Liver (tissue), 9 donors: ENCODE data around the gene ZC3H15. TPM values are rescaled to one million over a fixed set of nuclear protein-coding genes. Genes with fewer than 3 reads are reported as not detected.

Experiments used
- DNase-seq: peaks from one replicate; pipeline ENCODE4 v3.0.0-alpha.2; 2017; ENCODE audit warnings: low spot score
- H3K27ac ChIP-seq, 2 donors: one replicate each; pipeline ENCODE4 v1.7.0; 2013; ENCODE audit warnings: inconsistent platforms in 2 of 2, low read length in 2 of 2, control low read depth in 1 of 2, low read depth in 1 of 2, mild to moderate bottlenecking in 1 of 2
- H3K27me3 ChIP-seq, 4 donors: one replicate each; pipeline versions ENCODE4 v1.6.1 to v1.7.0; 2013; ENCODE audit warnings: low read length in 3 of 4, inconsistent platforms in 1 of 4, mild to moderate bottlenecking in 1 of 4, moderate library complexity in 1 of 4; ENCODE audit not compliant: control insufficient read depth in 4 of 4, insufficient read depth in 4 of 4
- H3K36me3 ChIP-seq, 4 donors: one replicate each; pipeline versions ENCODE4 v1.6.1 to v1.7.0; 2013; ENCODE audit warnings: low read length in 3 of 4, mild to moderate bottlenecking in 3 of 4, low read depth in 1 of 4, moderate library complexity in 1 of 4; ENCODE audit not compliant: control insufficient read depth in 4 of 4, insufficient read depth in 3 of 4
- H3K4me1 ChIP-seq, 4 donors: one replicate each; pipeline versions ENCODE4 v1.6.1 to v1.7.0; 2013; ENCODE audit warnings: low read length in 3 of 4, mild to moderate bottlenecking in 3 of 4, moderate library complexity in 1 of 4; ENCODE audit not compliant: control insufficient read depth in 4 of 4, insufficient read depth in 4 of 4
- H3K4me3 ChIP-seq, 3 donors: one replicate each; pipeline versions ENCODE4 v1.6.1 to v1.7.0; 2013; ENCODE audit warnings: low read length in 3 of 3, control low read depth in 1 of 3, low read depth in 1 of 3, mild to moderate bottlenecking in 1 of 3
- H3K9ac ChIP-seq, 2 donors: one replicate each; pipeline ENCODE4 v1.7.0; 2013; ENCODE audit warnings: low read length in 2 of 2, mild to moderate bottlenecking in 2 of 2, moderate library complexity in 2 of 2, control low read depth in 1 of 2, low read depth in 1 of 2
- H3K9me3 ChIP-seq, 4 donors: one replicate each; pipeline versions ENCODE4 v1.6.1 to v1.7.0; 2013; ENCODE audit warnings: low read length in 3 of 4; ENCODE audit not compliant: control insufficient read depth in 4 of 4
- CTCF ChIP-seq: fragments of 150-350 bp; IDR thresholded peaks from 2 replicates; pipeline ENCODE4 v1.5.1; 2017; ENCODE audit warnings: improper control_type of control experiment, low read depth, low read length; ENCODE audit not compliant: missing input control
- FOXA1 ChIP-seq: IDR thresholded peaks from 2 replicates; pipeline ENCODE4 v1.6.1; 2016; ENCODE audit warnings: antibody characterized with exemption
- FOXA2 ChIP-seq: IDR thresholded peaks from 2 replicates; pipeline ENCODE4 v1.6.1; 2016; ENCODE audit warnings: antibody characterized with exemption
- GABPA ChIP-seq, 2 donors: IDR thresholded peaks in 1 of 2; conservative IDR thresholded peaks in 1 of 2; 2 replicates each; pipeline ENCODE4 v1.6.1; 2016; ENCODE audit warnings: antibody characterized with exemption in 2 of 2, mild to moderate bottlenecking in 1 of 2, moderate library complexity in 1 of 2
- HNF4A ChIP-seq, 2 donors: conservative IDR thresholded peaks; 2 replicates each; pipeline ENCODE4 v1.6.1; 2016; ENCODE audit warnings: antibody characterized with exemption in 2 of 2, mild to moderate bottlenecking in 2 of 2
- HNF4G ChIP-seq: IDR thresholded peaks from 2 replicates; pipeline ENCODE4 v1.6.1; 2016; ENCODE audit warnings: antibody characterized with exemption
- JUND ChIP-seq, 2 donors: IDR thresholded peaks; 2 replicates each; pipeline ENCODE4 v1.6.1; 2016; ENCODE audit warnings: antibody characterized with exemption in 2 of 2
- MAX ChIP-seq: IDR thresholded peaks from 2 replicates; pipeline ENCODE4 v1.6.1; 2016; ENCODE audit warnings: antibody characterized with exemption
- RAD21 ChIP-seq, 2 donors: IDR thresholded peaks; 2 replicates each; pipeline ENCODE4 v1.6.1; 2016; ENCODE audit warnings: antibody characterized with exemption in 2 of 2, mild to moderate bottlenecking in 2 of 2
- REST ChIP-seq: IDR thresholded peaks from 2 replicates; pipeline ENCODE4 v1.6.1; 2016; ENCODE audit warnings: antibody characterized with exemption, mild to moderate bottlenecking
- RXRA ChIP-seq, 2 donors: IDR thresholded peaks; 2 replicates each; pipeline ENCODE4 v1.6.1; 2017 to 2018; ENCODE audit warnings: antibody characterized with exemption in 2 of 2, mild to moderate bottlenecking in 1 of 2
- SP1 ChIP-seq: IDR thresholded peaks from 2 replicates; pipeline ENCODE4 v1.6.1; 2018; ENCODE audit warnings: antibody characterized with exemption, mild to moderate bottlenecking
- TAF1 ChIP-seq: conservative IDR thresholded peaks from 2 replicates; pipeline ENCODE4 v1.6.1; 2016; ENCODE audit warnings: antibody characterized with exemption, mild to moderate bottlenecking
- YY1 ChIP-seq: IDR thresholded peaks from 2 replicates; pipeline ENCODE4 v1.6.1; 2016; ENCODE audit warnings: antibody characterized with exemption, mild to moderate bottlenecking
- WGBS: extraction: QIAGEN DNeasy Blood & Tissue Kit; methylation state at CpG from one replicate; pipeline ENCODE4 v1.1.7; 2013; 5-methylcytosine and 5-hydroxymethylcytosine counted together
- polyA plus RNA-seq, 2 donors: library from polyadenylated mRNA; stranded (reverse) in 1 of 2; unstranded in 1 of 2; fragments of 200-250 nt in 1 of 2; fragments of >200 nt in 1 of 2; fragmentation: Nextera tagmentation in 1 of 2; extraction: Ambion mirVana in 1 of 2; gene quantifications; one replicate each; pipeline versions ENCODE4 v1.2.1 to v1.2.3, GENCODE V29; 2013 to 2015
- total RNA-seq, 2 donors: library from RNA; depleted of rRNA; stranded (reverse); fragments of >200 nt; gene quantifications; one replicate each; pipeline ENCODE4 v1.2.3, GENCODE V29; 2014
- donor health status: healthy.
- donor health status: healthy.
- donor health status: healthy.
- donor health status: healthy.
- donor health status: healthy.

ZC3H15 gene
- total and polyA plus RNA-seq, 4 donors, result 29.6 to 63.5 (median 33.7) TPM

GRCh38 chr2:186530314-186530713 lies 44.3 kb downstream of the ZC3H15 start:
- Histone ChIP-seq H3K27me3 (no peaks in the 10 kb centered on the region), H3K4me3 (no peak overlapping the region), H3K36me3 (no peaks in the 10 kb centered on the region), H3K9ac (no peak overlapping the region), H3K9me3 (no peaks in the 10 kb centered on the region), H3K4me1 (peaks cover 0 to 6% (median 2%) of the 10 kb centered on the region in 4 donors), H3K27ac (no peak overlapping the region)
- DNase-seq, result no peak
- TF ChIP-seq FOXA2 (no peak), HNF4G (no peak), RXRA (IDR thresholded peaks at IDR 0.05) (no peak), REST (no peak), JUND (IDR thresholded peaks at IDR 0.05) (no peak)
- WGBS, result 98% methylated on average over 3 of the region's 3 CpGs

GRCh38 chr2:186531257-186531775 lies 45.3 kb downstream of the ZC3H15 start:
- no peaks in the 10 kb centered on the region for H3K9me3 ChIP-seq
- peaks cover 0 to 6% (median 2%) of the 10 kb centered on the region in 4 donors for H3K4me1 ChIP-seq
- H3K27ac ChIP-seq, result no peak overlapping the region
- H3K36me3 ChIP-seq, result no peaks in the 10 kb centered on the region
- H3K27me3 ChIP-seq, result no peaks in the 10 kb centered on the region
- DNase-seq, result no peak
- H3K9ac ChIP-seq, result no peak overlapping the region
- TF ChIP-seq HNF4A (conservative IDR thresholded peaks at IDR 0.05) (no peak), RXRA (IDR thresholded peaks at IDR 0.05) (no peak), TAF1 (no peak), GABPA (IDR thresholded peaks at IDR 0.05 in 1 of 2, conservative IDR thresholded peaks at IDR 0.05 in 1 of 2) (no peak), SP1 (no peak), FOXA1 (no peak), YY1 (no peak), REST (no peak), RAD21 (IDR thresholded peaks at IDR 0.05) (no peak), CTCF (no peak), MAX (no peak)
- no peak overlapping the region for H3K4me3 ChIP-seq
